Sigmoid colon (tissue), 7 donors: Measurements from ENCODE around the gene VPS18. TPM values are rescaled to one million over a fixed set of nuclear protein-coding genes. Genes with fewer than 3 reads are reported as not detected.
A peak's percentile ranks its signal among the peaks of the same experiment; 100 is the strongest.

Source experiments
- DNase-seq: peaks from one replicate; pipeline ENCODE4 v3.0.0-alpha.2; 2019
- H3K27ac ChIP-seq, 4 donors: fragments of 200-600 bp; sonication (generic); one replicate each; pipeline ENCODE4 v1.5.1; 2016 to 2019; ENCODE audit warnings: mild to moderate bottlenecking in 1 of 4
- H3K27me3 ChIP-seq, 3 donors: fragments of 200-600 bp; sonication (generic); one replicate each; pipeline ENCODE4 v1.5.1; 2019; ENCODE audit warnings: mild to moderate bottlenecking in 1 of 3
- H3K36me3 ChIP-seq, 4 donors: fragments of 200-600 bp; sonication (generic); one replicate each; pipeline ENCODE4 v1.5.1; 2016 to 2019
- H3K4me1 ChIP-seq, 4 donors: fragments of 200-600 bp; sonication (generic); one replicate each; pipeline ENCODE4 v1.5.1; 2017 to 2019
- H3K4me3 ChIP-seq, 4 donors: fragments of 200-600 bp; sonication (generic); one replicate each; pipeline ENCODE4 v1.5.1; 2017 to 2019; ENCODE audit warnings: mild to moderate bottlenecking in 2 of 4, moderate library complexity in 1 of 4
- H3K9me3 ChIP-seq, 4 donors: fragments of 200-600 bp in 3 of 4; sonication (generic) in 3 of 4; one replicate each; pipeline versions ENCODE4 v1.5.1 to v1.6.1; 2013 to 2019
- CTCF ChIP-seq, 4 experiments: fragments of 450-650 bp in 3 of 4; fragments of 200-600 bp in 1 of 4; IDR thresholded peaks; one replicate each; pipeline ENCODE4 v1.5.1; 2016 to 2019; ENCODE audit warnings: antibody characterized with exemption in 4 of 4, mild to moderate bottlenecking in 3 of 4, moderate library complexity in 2 of 4
- EP300 ChIP-seq, 4 donors: sonication (generic); formaldehyde crosslinking; IDR thresholded peaks; one replicate each; pipeline ENCODE4 v1.6.1; 2017; ENCODE audit warnings: antibody characterized with exemption in 4 of 4
- POLR2A ChIP-seq, 2 donors: fragments of 450-650 bp; IDR thresholded peaks; one replicate each; pipeline ENCODE4 v1.6.1; 2016; ENCODE audit warnings: antibody characterized with exemption in 2 of 2, mild to moderate bottlenecking in 2 of 2, moderate library complexity in 2 of 2
- POLR2AphosphoS5 ChIP-seq, 4 donors: sonication (generic); formaldehyde crosslinking; IDR thresholded peaks; one replicate each; pipeline ENCODE4 v1.6.1; 2017; ENCODE audit warnings: antibody characterized with exemption in 4 of 4
- WGBS, 2 donors: extraction: QIAGEN DNeasy Blood & Tissue Kit; methylation state at CpG; one replicate each; pipeline ENCODE4 v1.1.7; 2013; 5-methylcytosine and 5-hydroxymethylcytosine counted together
- intact Hi-C: fragments of 100-400 bp; cut with DNase I; formaldehyde crosslinking; loops from one replicate; pipeline ENCODE4 v1.15.1; 2023
- polyA plus RNA-seq, 3 donors: library from polyadenylated mRNA; stranded (reverse); fragments of 200-250 nt; gene quantifications; one replicate each; pipeline ENCODE4 v1.2.3, GENCODE V29; 2013
- total RNA-seq, 4 donors: library from RNA; depleted of rRNA; stranded (reverse); fragments of >200 nt; gene quantifications; one replicate each; pipeline ENCODE4 v1.1.0, GENCODE V29; 2016
- donor health status: healthy with polysubstance abuse.
- donor health status: Bipolar disorder and iron deficiency.
- donor health status: healthy.

The VPS18 gene
- total and polyA plus RNA-seq, 7 donors = 4.8 to 19.6 (median 17.4) TPM

DNA sequence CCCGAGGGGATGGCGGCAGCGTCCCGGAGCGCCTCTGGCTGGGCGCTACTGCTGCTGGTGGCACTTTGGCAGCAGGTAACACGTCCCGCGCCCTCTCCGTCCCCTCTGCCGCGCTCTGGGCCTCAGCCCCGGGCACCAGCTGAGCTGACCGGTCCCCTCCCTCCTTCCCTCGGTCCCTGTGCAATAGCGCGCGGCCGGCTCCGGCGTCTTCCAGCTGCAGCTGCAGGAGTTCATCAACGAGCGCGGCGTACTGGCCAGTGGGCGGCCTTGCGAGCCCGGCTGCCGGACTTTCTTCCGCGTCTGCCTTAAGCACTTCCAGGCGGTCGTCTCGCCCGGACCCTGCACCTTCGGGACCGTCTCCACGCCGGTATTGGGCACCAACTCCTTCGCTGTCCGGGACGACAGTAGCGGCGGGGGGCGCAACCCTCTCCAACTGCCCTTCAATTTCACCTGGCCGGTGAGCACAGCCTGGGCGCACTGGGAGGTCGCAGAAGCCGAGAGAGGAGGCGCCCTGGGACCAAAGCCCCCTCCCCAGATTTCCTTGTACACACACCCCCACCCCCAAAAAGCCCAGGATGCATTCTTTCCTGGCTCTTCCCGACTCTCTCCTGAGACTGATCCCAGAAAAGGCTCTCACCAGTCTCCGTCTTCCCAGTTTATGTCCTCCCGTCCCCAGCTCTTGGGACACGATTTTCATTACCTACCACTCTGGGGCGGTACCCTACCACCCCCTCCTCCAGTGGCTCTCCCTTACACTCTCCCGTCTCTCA, 35.6 kb downstream of the VPS18 start:
- peak overlapping the region in 3 of 4 donors; percentile 34 to 47 (median 40) for H3K27ac ChIP-seq
- intact Hi-C loops = no loop called here
- no peak for DNase-seq

GRCh38 chr15:40930430-40931299, 36.4 kb downstream of the VPS18 start:
- TF ChIP-seq POLR2A (IDR thresholded peaks at IDR 0.05) = no peak
- TF ChIP-seq CTCF (IDR thresholded peaks at IDR 0.05) = peak in 1 of 4 experiments; percentile 35
- no peak for TF ChIP-seq EP300 (IDR thresholded peaks at IDR 0.05)
- TF ChIP-seq POLR2AphosphoS5 (IDR thresholded peaks at IDR 0.05) = peak in 1 of 4 donors; percentile 8
- intact Hi-C loops = no loop called here

More for the DNA sequence above, 35.6 kb downstream of the VPS18 start:
- peaks cover 0 to 58% (median 56%) of the 10 kb centered on the region in 4 donors for H3K4me1 ChIP-seq
- H3K27me3 ChIP-seq = peaks cover 66 to 90% (median 84%) of the 10 kb centered on the region in 3 donors
- no peaks in the 10 kb centered on the region for H3K9me3 ChIP-seq
- H3K36me3 ChIP-seq = no peaks in the 10 kb centered on the region
- peak overlapping the region; percentile 17 to 52 (median 48) for H3K4me3 ChIP-seq
- 1% methylated on average over 56 of the region's 56 CpGs for WGBS, 2 donors
- TF ChIP-seq POLR2A (IDR thresholded peaks at IDR 0.05) (no peak), POLR2AphosphoS5 (IDR thresholded peaks at IDR 0.05) (no peak), EP300 (IDR thresholded peaks at IDR 0.05) (no peak), CTCF (IDR thresholded peaks at IDR 0.05) (no peak)

DNA sequence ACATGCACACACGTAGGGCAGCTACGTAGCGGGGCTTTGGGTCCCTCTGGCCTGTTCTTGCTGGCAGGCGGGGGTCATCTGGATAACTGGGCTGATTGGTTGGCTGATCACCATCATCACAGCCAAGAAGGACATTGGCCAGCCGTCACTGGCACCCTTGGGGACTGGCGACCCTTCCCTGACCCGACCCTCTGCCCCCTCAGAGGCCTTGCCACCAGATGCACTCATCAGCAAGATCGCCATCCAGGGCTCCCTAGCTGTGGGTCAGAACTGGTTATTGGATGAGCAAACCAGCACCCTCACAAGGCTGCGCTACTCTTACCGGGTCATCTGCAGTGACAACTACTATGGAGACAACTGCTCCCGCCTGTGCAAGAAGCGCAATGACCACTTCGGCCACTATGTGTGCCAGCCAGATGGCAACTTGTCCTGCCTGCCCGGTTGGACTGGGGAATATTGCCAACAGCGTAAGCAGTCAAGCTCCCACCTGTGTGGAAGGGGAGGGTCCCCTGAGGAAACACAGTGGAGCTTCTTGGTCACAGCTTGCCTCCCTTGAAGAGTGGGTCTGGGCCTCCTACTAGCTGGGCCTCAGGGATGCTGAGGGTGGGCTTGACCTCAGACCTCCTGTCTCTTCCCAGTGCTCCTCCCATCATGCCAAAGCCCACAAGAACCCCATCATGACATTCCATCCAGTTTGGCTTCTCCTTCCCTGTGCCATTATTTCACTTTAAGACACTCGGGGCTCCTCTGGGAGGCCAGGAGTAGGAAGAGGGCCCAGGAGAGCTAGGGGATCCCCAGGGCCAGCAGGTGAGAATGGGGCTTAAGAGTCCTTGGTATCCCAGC, 37.3 kb downstream of the VPS18 start:
- H3K36me3 ChIP-seq = no peaks in the 10 kb centered on the region

More at GRCh38 chr15:40930430-40931299, 36.4 kb downstream of the VPS18 start:
- WGBS, 2 donors = 0 to 1% methylated on average over 46 of the region's 46 CpGs
- H3K4me1 ChIP-seq = peaks cover 0 to 56% (median 53%) of the 10 kb centered on the region in 4 donors
- H3K27me3 ChIP-seq = peaks cover 60 to 84% (median 78%) of the 10 kb centered on the region in 3 donors
- no peak for DNase-seq
- H3K9me3 ChIP-seq = no peaks in the 10 kb centered on the region
- H3K27ac ChIP-seq = peak overlapping the region in 3 of 4 donors; percentile 34 to 47 (median 40)
- H3K36me3 ChIP-seq = no peaks in the 10 kb centered on the region
- H3K4me3 ChIP-seq = peak overlapping the region; percentile 17 to 52 (median 48)

More for the DNA sequence above, 37.3 kb downstream of the VPS18 start:
- no peaks in the 10 kb centered on the region for H3K9me3 ChIP-seq
- peaks cover 0 to 48% (median 44%) of the 10 kb centered on the region in 4 donors for H3K4me1 ChIP-seq
- H3K27ac ChIP-seq = peak overlapping the region in 3 of 4 donors; percentile 5 to 34 (median 16)
- peak overlapping the region in 3 of 4 donors; percentile 46 to 52 (median 51) for H3K4me3 ChIP-seq
- intact Hi-C loops = no loop called here
- 19 to 63% methylated on average over 16 of the region's 16 CpGs for WGBS, 2 donors
- peaks cover 52 to 75% (median 70%) of the 10 kb centered on the region in 3 donors for H3K27me3 ChIP-seq
- no peak for TF ChIP-seq POLR2A (IDR thresholded peaks at IDR 0.05)
- TF ChIP-seq EP300 (IDR thresholded peaks at IDR 0.05) = no peak
- TF ChIP-seq CTCF (IDR thresholded peaks at IDR 0.05) = no peak
- TF ChIP-seq POLR2AphosphoS5 (IDR thresholded peaks at IDR 0.05) = no peak
- no peak for DNase-seq
